Spleen (tissue), 7 donors: ENCODE measurements around the gene FLOT1.

Experiments
- POLR2A ChIP-seq, 3 donors: fragments of 450-650 bp; IDR thresholded peaks; one replicate each; pipeline ENCODE4 v1.5.1; 2017; ENCODE audit warnings: antibody characterized with exemption in 3 of 3, mild to moderate bottlenecking in 1 of 3
- POLR2AphosphoS5 ChIP-seq, 3 donors: sonication (generic); formaldehyde crosslinking; IDR thresholded peaks; one replicate each; pipeline ENCODE4 v1.5.1; 2017; ENCODE audit warnings: antibody characterized with exemption in 3 of 3
- TF ChIP-seq, protein P1 (sequence below), 11 experiments: fragments of 200-600 bp in 7 of 11; fragments of 450-650 bp in 4 of 11; sonication (generic) in 4 of 11; IDR thresholded peaks in 8 of 11; conservative IDR thresholded peaks in 3 of 11; 1 replicate in 7 of 11; 2 replicates in 4 of 11; pipeline versions ENCODE4 v1.4.0 to v1.8.0; 2016 to 2021; ENCODE audit warnings: antibody characterized with exemption in 11 of 11, inconsistent platforms in 4 of 11, mild to moderate bottlenecking in 1 of 11
- donor health status: DM: no; HTN: no; CAD: no; lungs with moderate emphysema.
- donor health status: DM: no; HTN: no; CAD: no.
- donor health status: DM: no; HTN: no; CAD: no.

DNA sequence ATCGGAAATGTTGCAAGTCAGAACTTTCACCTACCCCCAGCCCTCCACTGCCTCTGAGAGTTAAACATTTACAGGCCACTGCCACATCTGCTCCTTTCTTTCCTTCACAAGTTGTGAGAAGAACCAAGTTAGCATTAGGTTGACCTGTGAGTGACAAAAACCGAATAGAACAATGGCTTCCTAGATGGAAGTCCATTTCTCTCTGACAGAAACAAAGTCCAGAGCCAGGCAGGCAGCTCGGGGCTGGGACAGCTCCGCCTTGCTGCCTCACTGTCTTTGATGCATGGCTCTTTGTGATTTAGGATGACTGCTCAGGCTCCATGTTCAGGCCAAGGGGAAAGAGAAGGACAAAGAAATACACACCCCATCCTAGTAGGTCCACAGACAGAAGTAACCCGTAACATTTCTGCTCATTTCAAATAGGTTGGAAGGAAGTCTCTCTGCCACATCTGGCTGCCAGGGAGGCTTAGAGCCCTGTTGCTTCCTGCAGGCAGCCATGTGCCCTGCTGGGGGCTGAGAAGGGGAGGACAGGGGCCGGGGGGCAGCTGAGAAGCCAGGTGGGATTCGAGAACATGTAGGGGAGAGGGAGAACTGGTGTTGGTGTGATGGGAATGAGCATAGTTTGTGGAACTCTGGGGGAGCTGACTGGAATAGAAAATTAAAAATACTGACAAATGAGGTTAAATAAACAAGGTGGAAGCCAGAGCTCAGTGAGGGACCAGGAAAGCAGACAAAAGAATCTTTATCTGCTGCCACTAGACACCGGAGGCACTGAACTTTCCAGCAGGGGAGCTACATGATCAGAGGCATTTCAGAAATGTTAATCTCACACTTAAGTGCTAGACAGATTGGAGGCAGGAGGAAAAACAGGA, 21.4 kb upstream of the FLOT1 start:
- TF ChIP-seq POLR2A (IDR thresholded peaks at IDR 0.05): no peak
- TF ChIP-seq, protein P1, sequence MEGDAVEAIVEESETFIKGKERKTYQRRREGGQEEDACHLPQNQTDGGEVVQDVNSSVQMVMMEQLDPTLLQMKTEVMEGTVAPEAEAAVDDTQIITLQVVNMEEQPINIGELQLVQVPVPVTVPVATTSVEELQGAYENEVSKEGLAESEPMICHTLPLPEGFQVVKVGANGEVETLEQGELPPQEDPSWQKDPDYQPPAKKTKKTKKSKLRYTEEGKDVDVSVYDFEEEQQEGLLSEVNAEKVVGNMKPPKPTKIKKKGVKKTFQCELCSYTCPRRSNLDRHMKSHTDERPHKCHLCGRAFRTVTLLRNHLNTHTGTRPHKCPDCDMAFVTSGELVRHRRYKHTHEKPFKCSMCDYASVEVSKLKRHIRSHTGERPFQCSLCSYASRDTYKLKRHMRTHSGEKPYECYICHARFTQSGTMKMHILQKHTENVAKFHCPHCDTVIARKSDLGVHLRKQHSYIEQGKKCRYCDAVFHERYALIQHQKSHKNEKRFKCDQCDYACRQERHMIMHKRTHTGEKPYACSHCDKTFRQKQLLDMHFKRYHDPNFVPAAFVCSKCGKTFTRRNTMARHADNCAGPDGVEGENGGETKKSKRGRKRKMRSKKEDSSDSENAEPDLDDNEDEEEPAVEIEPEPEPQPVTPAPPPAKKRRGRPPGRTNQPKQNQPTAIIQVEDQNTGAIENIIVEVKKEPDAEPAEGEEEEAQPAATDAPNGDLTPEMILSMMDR (IDR thresholded peaks at IDR 0.05 in 8 of 11, conservative IDR thresholded peaks at IDR 0.05 in 3 of 11): no peak
- TF ChIP-seq POLR2AphosphoS5 (IDR thresholded peaks at IDR 0.05): no peak
